ENCODE results near the gene NPHP1. TPM values are rescaled to one million over a fixed set of nuclear protein-coding genes. Genes with fewer than 3 reads are reported as not detected.

Gene NPHP1
- total and polyA plus RNA-seq, 2 donors (not counting 1 experiment from before 2014, with no cell fraction given) = 2.4 TPM

DNA sequence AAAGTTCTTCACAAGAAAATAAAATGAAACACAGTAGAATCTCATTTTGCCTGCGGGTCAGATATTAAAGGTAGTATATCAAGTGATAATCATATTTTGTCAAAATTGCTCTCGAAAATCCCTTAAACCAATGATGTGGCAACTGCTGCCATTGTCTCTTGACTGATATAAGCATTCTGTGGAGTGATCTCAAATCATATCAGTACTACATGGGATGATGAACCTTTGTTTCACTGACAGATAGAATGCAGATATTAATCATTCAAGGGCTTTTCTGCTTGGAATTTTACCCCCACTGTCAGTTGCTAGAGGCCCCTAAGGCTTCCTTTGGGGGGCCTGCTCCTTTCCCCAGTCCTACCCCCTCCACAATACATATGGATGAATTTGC lies 57.9 kb downstream of the NPHP1 start:
- WGBS (ENCODE audit: insufficient coverage) = no CpG with 5 or more reads among the region's 2 CpGs
- DNase-seq = no peak
- no peak overlapping the region for H3K27ac Mint-ChIP-seq
- Histone ChIP-seq H3K4me3 (ENCODE audit: control extremely low read depth in 1 of 5, extremely low read depth in 1 of 5, insufficient read depth in 1 of 5, low read depth in 2 of 5, low read length in 4 of 5) (no peak overlapping the region), H3K27me3 (replicated peaks in 1 of 4; ENCODE audit: control extremely low read depth in 1 of 4, control insufficient read depth in 3 of 4, insufficient read depth in 4 of 4, low read length in 3 of 4) (no peaks in the 10 kb centered on the region), H4K20me1 (ENCODE audit: control insufficient read depth, insufficient read depth, low read length, poor library complexity, severe bottlenecking) (no peaks in the 10 kb centered on the region), H2AFZ (ENCODE audit: insufficient read depth, low read depth, low read length, poor library complexity, severe bottlenecking) (no peak overlapping the region), H3K27ac (ENCODE audit: low read length in 2 of 2) (no peak overlapping the region), H3K4me1 (ENCODE audit: control insufficient read depth in 2 of 2, insufficient read depth in 2 of 2, low read length in 2 of 2) (no peaks in the 10 kb centered on the region), H3K9ac (ENCODE audit: low read length) (no peak overlapping the region), H3K79me2 (ENCODE audit: control insufficient read depth, insufficient read depth, low read length) (no peaks in the 10 kb centered on the region), H3K9me3 (ENCODE audit: control extremely low read depth in 1 of 3, control insufficient read depth in 2 of 3, insufficient read depth in 1 of 3, low read length in 2 of 3) (no peaks in the 10 kb centered on the region), H3K4me2 (replicated peaks; ENCODE audit: low read depth, low read length, poor library complexity, severe bottlenecking) (no peak overlapping the region), H3K36me3 (replicated peaks in 1 of 2; ENCODE audit: control extremely low read depth in 1 of 2, control insufficient read depth in 1 of 2, extremely low read depth in 1 of 2, insufficient read depth in 2 of 2, low read length in 1 of 2) (no peaks in the 10 kb centered on the region)
- CTCF ChIA-PET = no interaction called here
- H3K4me1 Mint-ChIP-seq = no peaks in the 10 kb centered on the region
- no peak for ATAC-seq (ENCODE audit: low read depth)
- no peaks in the 10 kb centered on the region for H3K27me3 Mint-ChIP-seq
- POLR2A ChIA-PET = no interaction called here
- H3K4me3 Mint-ChIP-seq = no peak overlapping the region
- TF ChIP-seq EZH2 (IDR thresholded peaks at IDR 0.05; ENCODE audit: borderline replicate concordance, insufficient read depth, low read depth, low read length, poor library complexity, severe bottlenecking) = no peak
- TF ChIP-seq, protein P1, sequence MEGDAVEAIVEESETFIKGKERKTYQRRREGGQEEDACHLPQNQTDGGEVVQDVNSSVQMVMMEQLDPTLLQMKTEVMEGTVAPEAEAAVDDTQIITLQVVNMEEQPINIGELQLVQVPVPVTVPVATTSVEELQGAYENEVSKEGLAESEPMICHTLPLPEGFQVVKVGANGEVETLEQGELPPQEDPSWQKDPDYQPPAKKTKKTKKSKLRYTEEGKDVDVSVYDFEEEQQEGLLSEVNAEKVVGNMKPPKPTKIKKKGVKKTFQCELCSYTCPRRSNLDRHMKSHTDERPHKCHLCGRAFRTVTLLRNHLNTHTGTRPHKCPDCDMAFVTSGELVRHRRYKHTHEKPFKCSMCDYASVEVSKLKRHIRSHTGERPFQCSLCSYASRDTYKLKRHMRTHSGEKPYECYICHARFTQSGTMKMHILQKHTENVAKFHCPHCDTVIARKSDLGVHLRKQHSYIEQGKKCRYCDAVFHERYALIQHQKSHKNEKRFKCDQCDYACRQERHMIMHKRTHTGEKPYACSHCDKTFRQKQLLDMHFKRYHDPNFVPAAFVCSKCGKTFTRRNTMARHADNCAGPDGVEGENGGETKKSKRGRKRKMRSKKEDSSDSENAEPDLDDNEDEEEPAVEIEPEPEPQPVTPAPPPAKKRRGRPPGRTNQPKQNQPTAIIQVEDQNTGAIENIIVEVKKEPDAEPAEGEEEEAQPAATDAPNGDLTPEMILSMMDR (IDR thresholded peaks at IDR 0.05) = no peak
- intact Hi-C loops (cut with micrococcal nuclease) = no loop called here
- no peaks in the 10 kb centered on the region for H3K9me3 Mint-ChIP-seq (ENCODE audit: insufficient read depth)

DNA sequence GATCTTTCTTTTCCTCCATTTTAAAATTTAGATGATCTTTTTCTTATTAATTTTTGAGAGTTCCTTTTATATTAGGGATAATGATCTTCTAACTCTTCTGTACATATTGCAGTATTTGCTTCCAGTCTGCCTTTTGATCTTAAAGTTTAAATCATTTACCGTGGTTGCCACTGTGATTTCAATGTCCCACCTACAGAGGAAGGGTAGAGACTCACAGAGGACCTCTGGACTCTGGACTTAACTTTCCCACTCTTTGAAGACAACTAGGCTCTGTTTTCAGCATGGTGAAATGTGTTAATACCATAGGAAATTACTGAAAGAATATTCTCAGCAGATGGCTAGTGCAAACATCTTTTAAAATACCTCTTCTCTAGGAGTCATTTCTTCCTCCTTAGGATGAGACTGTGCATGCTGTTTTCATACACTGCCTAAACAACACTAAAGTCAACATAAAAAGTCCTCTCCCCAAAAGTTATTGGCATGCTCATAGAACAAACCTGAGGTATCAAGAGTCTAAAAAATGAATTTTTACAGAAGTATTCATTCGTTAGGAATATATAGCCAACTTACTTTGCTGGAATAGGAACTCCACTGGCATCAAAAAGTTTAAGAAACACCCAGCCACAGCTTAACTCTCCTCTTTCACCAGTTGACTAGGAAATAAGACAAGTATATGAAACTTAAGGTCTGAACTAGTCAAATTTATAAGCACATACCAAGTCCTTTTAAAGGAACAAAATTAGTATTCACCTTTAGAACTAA lies 58.4 kb downstream of the NPHP1 start:
- no peaks in the 10 kb centered on the region for H3K27me3 Mint-ChIP-seq
- H3K79me2 ChIP-seq (ENCODE audit: control insufficient read depth, insufficient read depth, low read length) = no peaks in the 10 kb centered on the region
- CTCF ChIA-PET = no interaction called here
- H3K27ac ChIP-seq (ENCODE audit: low read length in 2 of 2) = no peak overlapping the region
- POLR2A ChIA-PET = no interaction called here
- no peak for TF ChIP-seq EZH2 (IDR thresholded peaks at IDR 0.05; ENCODE audit: borderline replicate concordance, insufficient read depth, low read depth, low read length, poor library complexity, severe bottlenecking)
- TF ChIP-seq, protein P1 (IDR thresholded peaks at IDR 0.05) = no peak
- intact Hi-C loops (cut with micrococcal nuclease) = no loop called here
- no peak for DNase-seq
- H3K4me1 Mint-ChIP-seq = no peaks in the 10 kb centered on the region
- no peak for ATAC-seq (ENCODE audit: low read depth)
- no peaks in the 10 kb centered on the region for H3K9me3 Mint-ChIP-seq (ENCODE audit: insufficient read depth)
- H3K9me3 ChIP-seq (ENCODE audit: control extremely low read depth in 1 of 3, control insufficient read depth in 2 of 3, insufficient read depth in 1 of 3, low read length in 2 of 3) = no peaks in the 10 kb centered on the region
- H3K4me3 ChIP-seq (ENCODE audit: control extremely low read depth in 1 of 5, extremely low read depth in 1 of 5, insufficient read depth in 1 of 5, low read depth in 2 of 5, low read length in 4 of 5) = no peak overlapping the region
- H3K9ac ChIP-seq (ENCODE audit: low read length) = no peak overlapping the region
- no peak overlapping the region for H3K4me3 Mint-ChIP-seq
- no peak overlapping the region for H3K27ac Mint-ChIP-seq
- no peaks in the 10 kb centered on the region for H3K4me1 ChIP-seq (ENCODE audit: control insufficient read depth in 2 of 2, insufficient read depth in 2 of 2, low read length in 2 of 2)
- no CpG with 5 or more reads among the region's 2 CpGs for WGBS (ENCODE audit: insufficient coverage)
- no peaks in the 10 kb centered on the region for H4K20me1 ChIP-seq (ENCODE audit: control insufficient read depth, insufficient read depth, low read length, poor library complexity, severe bottlenecking)
- no peak overlapping the region for H3K4me2 ChIP-seq (replicated peaks; ENCODE audit: low read depth, low read length, poor library complexity, severe bottlenecking)
- H3K36me3 ChIP-seq (replicated peaks in 1 of 2; ENCODE audit: control extremely low read depth in 1 of 2, control insufficient read depth in 1 of 2, extremely low read depth in 1 of 2, insufficient read depth in 2 of 2, low read length in 1 of 2) = no peaks in the 10 kb centered on the region
- no peak overlapping the region for H2AFZ ChIP-seq (ENCODE audit: insufficient read depth, low read depth, low read length, poor library complexity, severe bottlenecking)
- no peaks in the 10 kb centered on the region for H3K27me3 ChIP-seq (replicated peaks in 1 of 4; ENCODE audit: control extremely low read depth in 1 of 4, control insufficient read depth in 3 of 4, insufficient read depth in 4 of 4, low read length in 3 of 4)
